B cell (primary cell): Measurements from ENCODE around the gene ANKRD11.

Source experiments
- EZH2 ChIP-seq: IDR thresholded peaks from 2 replicates; pipeline ENCODE4 v1.6.1; 2012; ENCODE audit warnings: borderline replicate concordance, low read depth, mild to moderate bottlenecking, moderate library complexity, low read length; ENCODE audit not compliant: insufficient read depth, poor library complexity, severe bottlenecking
- TF ChIP-seq, protein P1 (sequence below): fragments of 200-600 bp; IDR thresholded peaks from one replicate; pipeline ENCODE4 v1.8.0; 2022; ENCODE audit warnings: antibody characterized with exemption, mild to moderate bottlenecking

GRCh38 chr16:89380681-89381080 lies 109.7 kb downstream of the ANKRD11 start:
- TF ChIP-seq, protein P1, sequence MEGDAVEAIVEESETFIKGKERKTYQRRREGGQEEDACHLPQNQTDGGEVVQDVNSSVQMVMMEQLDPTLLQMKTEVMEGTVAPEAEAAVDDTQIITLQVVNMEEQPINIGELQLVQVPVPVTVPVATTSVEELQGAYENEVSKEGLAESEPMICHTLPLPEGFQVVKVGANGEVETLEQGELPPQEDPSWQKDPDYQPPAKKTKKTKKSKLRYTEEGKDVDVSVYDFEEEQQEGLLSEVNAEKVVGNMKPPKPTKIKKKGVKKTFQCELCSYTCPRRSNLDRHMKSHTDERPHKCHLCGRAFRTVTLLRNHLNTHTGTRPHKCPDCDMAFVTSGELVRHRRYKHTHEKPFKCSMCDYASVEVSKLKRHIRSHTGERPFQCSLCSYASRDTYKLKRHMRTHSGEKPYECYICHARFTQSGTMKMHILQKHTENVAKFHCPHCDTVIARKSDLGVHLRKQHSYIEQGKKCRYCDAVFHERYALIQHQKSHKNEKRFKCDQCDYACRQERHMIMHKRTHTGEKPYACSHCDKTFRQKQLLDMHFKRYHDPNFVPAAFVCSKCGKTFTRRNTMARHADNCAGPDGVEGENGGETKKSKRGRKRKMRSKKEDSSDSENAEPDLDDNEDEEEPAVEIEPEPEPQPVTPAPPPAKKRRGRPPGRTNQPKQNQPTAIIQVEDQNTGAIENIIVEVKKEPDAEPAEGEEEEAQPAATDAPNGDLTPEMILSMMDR = no peak
- TF ChIP-seq EZH2 = no peak
